SK-N-SH (cell line): Measurements from ENCODE around the gene CCDC34.

Source experiments
- CTCF ChIP-seq: fragments of 200-600 bp; sonication (generic); IDR thresholded peaks from 2 replicates; pipeline ENCODE4 v1.6.1; 2017; ENCODE audit warnings: antibody characterized with exemption, mild to moderate bottlenecking, moderate library complexity
- EP300 ChIP-seq, 2 experiments: IDR thresholded peaks; 2 replicates each; pipeline versions ENCODE4 v1.4.0 to v1.6.1; 2012; ENCODE audit warnings: borderline replicate concordance in 1 of 2, low read depth in 1 of 2, low read length in 1 of 2
- EZH2phosphoT487 ChIP-seq: fragments of 200-600 bp; sonication (generic); IDR thresholded peaks from 2 replicates; pipeline ENCODE4 v1.6.1; 2017; ENCODE audit warnings: low read depth, mixed run types, mild to moderate bottlenecking, antibody characterized with exemption, moderate library complexity, borderline replicate concordance
- JUND ChIP-seq: IDR thresholded peaks from 2 replicates; pipeline ENCODE4 v1.4.0; 2012
- MAX ChIP-seq: IDR thresholded peaks from 2 replicates; pipeline ENCODE4 v1.4.0; 2012; ENCODE audit warnings: low read depth
- NFIC ChIP-seq: IDR thresholded peaks from 2 replicates; pipeline ENCODE4 v1.4.0; 2012; ENCODE audit warnings: borderline replicate concordance
- RAD21 ChIP-seq: IDR thresholded peaks from 2 replicates; pipeline ENCODE4 v1.6.1; 2012; ENCODE audit warnings: mild to moderate bottlenecking, low read length
- REST ChIP-seq: IDR thresholded peaks from 2 replicates; pipeline ENCODE4 v1.6.1; 2012; ENCODE audit warnings: mild to moderate bottlenecking, low read depth, low read length, moderate library complexity
- RFX5 ChIP-seq: IDR thresholded peaks from 2 replicates; pipeline ENCODE4 v1.6.1; 2012; ENCODE audit warnings: mild to moderate bottlenecking, improper control_type of control experiment, low read length
- SIN3A ChIP-seq: IDR thresholded peaks from 2 replicates; pipeline ENCODE4 v1.6.1; 2012; ENCODE audit warnings: low read depth, mild to moderate bottlenecking, low read length, moderate library complexity, borderline replicate concordance
- TAF1 ChIP-seq: IDR thresholded peaks from 2 replicates; pipeline ENCODE4 v1.6.1; 2012; ENCODE audit warnings: low read depth, mild to moderate bottlenecking, low read length, moderate library complexity, borderline replicate concordance
- YY1 ChIP-seq: IDR thresholded peaks from 2 replicates; pipeline ENCODE4 v1.4.0; 2012; ENCODE audit warnings: low read depth, mild to moderate bottlenecking
- ZBTB33 ChIP-seq: IDR thresholded peaks from 2 replicates; pipeline ENCODE4 v1.4.0; 2012; ENCODE audit warnings: low read depth, borderline replicate concordance

- TF ChIP-seq CTCF = no peak
- no peak for TF ChIP-seq NFIC
- TF ChIP-seq TAF1 = no peak
- TF ChIP-seq EZH2phosphoT487 = no peak
- no peak for TF ChIP-seq JUND
- TF ChIP-seq ZBTB33 = no peak
- TF ChIP-seq REST = no peak
- no peak for TF ChIP-seq RAD21
- TF ChIP-seq EP300 (IDR thresholded peaks at IDR 0.05; ENCODE audit: borderline replicate concordance in 1 of 2, low read depth in 1 of 2, low read length in 1 of 2) = no peak
- TF ChIP-seq SIN3A = no peak
- no peak for TF ChIP-seq MAX
- TF ChIP-seq YY1 = no peak
- no peak for TF ChIP-seq RFX5
Measured at GRCh38 chr11:27405134-27405533, 42.1 kb upstream of the CCDC34 start.
